HG02840 (cell line): ENCODE data around the gene CNMD.
"Not testable (repeated sequence)": the region's sequence is repeated elsewhere in the genome, so short reads cannot be mapped to it uniquely, and the experiment has no call there.

Experiments
- ATAC-seq: cut with Tn5 transposase; IDR thresholded peaks from one replicate; pipeline ENCODE4 v1.9.1; 2021; ENCODE audit warnings: mild to moderate bottlenecking, moderate library complexity, moderate number of reproducible peaks; ENCODE audit not compliant: unreplicated experiment, low FRiP score

The CNMD gene

GRCh38 chr13:52746141-52746540, 6.5 kb upstream of the CNMD start:
- ATAC-seq = no peak

GRCh38 chr13:52744842-52745375, 5.3 kb upstream of the CNMD start:
- ATAC-seq = no peak

- no peak for ATAC-seq
Measured at GRCh38 chr13:52743988-52744387, 4.4 kb upstream of the CNMD start.

- ATAC-seq = no peak
Measured at GRCh38 chr13:52743569-52743968, 3.9 kb upstream of the CNMD start.

- ATAC-seq = peak; percentile 67
Measured at GRCh38 chr13:52738719-52739467, 727 bp downstream of the CNMD start.

GRCh38 chr13:52737965-52738364, 1.7 kb downstream of the CNMD start:
- no peak for ATAC-seq

- ATAC-seq = no peak
Measured at GRCh38 chr13:52737451-52737850, 2.2 kb downstream of the CNMD start.

- no peak for ATAC-seq
Measured at GRCh38 chr13:52736891-52737290, 2.7 kb downstream of the CNMD start.

- ATAC-seq = no peak
Measured at GRCh38 chr13:52734075-52734623, 5.5 kb downstream of the CNMD start.

GRCh38 chr13:52726258-52726657, 13.4 kb downstream of the CNMD start:
- ATAC-seq = no peak

- ATAC-seq = no peak
Measured at GRCh38 chr13:52725302-52725701, 14.3 kb downstream of the CNMD start.

GRCh38 chr13:52723181-52723580, 16.4 kb downstream of the CNMD start:
- no peak for ATAC-seq

GRCh38 chr13:52721356-52721755, 18.3 kb downstream of the CNMD start:
- ATAC-seq = not testable (repeated sequence)

GRCh38 chr13:52720904-52721303, 18.7 kb downstream of the CNMD start:
- not testable (repeated sequence) for ATAC-seq

GRCh38 chr13:52713894-52714293, 25.7 kb downstream of the CNMD start:
- ATAC-seq = no peak

- ATAC-seq = no peak
Measured at GRCh38 chr13:52712385-52712784, 27.2 kb downstream of the CNMD start.

- ATAC-seq = no peak
Measured at GRCh38 chr13:52711286-52711685, 28.3 kb downstream of the CNMD start.

GRCh38 chr13:52708266-52708665, 31.4 kb downstream of the CNMD start:
- not testable (repeated sequence) for ATAC-seq

GRCh38 chr13:52707375-52707774, 32.2 kb downstream of the CNMD start:
- ATAC-seq = no peak

GRCh38 chr13:52706081-52706480, 33.5 kb downstream of the CNMD start:
- ATAC-seq = no peak

GRCh38 chr13:52703482-52703881, 36.1 kb downstream of the CNMD start:
- ATAC-seq = no peak
